Endodermal cell (in vitro differentiated cells): ENCODE data around the gene HEXIM1. TPM values are rescaled to one million over a fixed set of nuclear protein-coding genes. Genes with fewer than 3 reads are reported as not detected.

ENCODE experiments used
- DNase-seq: peaks from one replicate; pipeline ENCODE4 v3.0.0-alpha.2; 2017
- H3K27ac ChIP-seq: 2 replicates; pipeline ENCODE4 v1.5.1; 2013; ENCODE audit warnings: mild to moderate bottlenecking, low read depth, low read length, moderate library complexity
- H3K27me3 ChIP-seq: 2 replicates; pipeline ENCODE4 v1.6.1; 2013; ENCODE audit warnings: mild to moderate bottlenecking, low read length, moderate library complexity; ENCODE audit not compliant: insufficient read depth, control insufficient read depth, poor library complexity, severe bottlenecking
- H3K36me3 ChIP-seq: 2 replicates; pipeline ENCODE4 v1.7.0; 2013; ENCODE audit warnings: mild to moderate bottlenecking, low read length, moderate library complexity; ENCODE audit not compliant: control insufficient read depth, insufficient read depth
- H3K4me1 ChIP-seq: one replicate; pipeline ENCODE4 v1.7.0; 2013; ENCODE audit warnings: low read length; ENCODE audit not compliant: control insufficient read depth, insufficient read depth
- H3K4me3 ChIP-seq: 2 replicates; pipeline ENCODE4 v1.5.1; 2013; ENCODE audit warnings: mild to moderate bottlenecking, low read length, moderate library complexity
- H3K9ac ChIP-seq: 2 replicates; pipeline ENCODE4 v1.6.1; 2013; ENCODE audit warnings: mild to moderate bottlenecking, low read length, moderate library complexity; ENCODE audit not compliant: poor library complexity, severe bottlenecking; ENCODE audit errors: extremely low read depth
- H3K9me3 ChIP-seq: 2 replicates; pipeline ENCODE4 v1.6.1; 2013; ENCODE audit warnings: mild to moderate bottlenecking, low read length, moderate library complexity; ENCODE audit not compliant: control insufficient read depth
- H3K27ac Mint-ChIP-seq: 2 replicates; pipeline ENCODE4 v1.8.0; 2020; ENCODE audit warnings: mixed read lengths
- H3K27me3 Mint-ChIP-seq: 2 replicates; pipeline ENCODE4 v1.8.0; 2021; ENCODE audit warnings: mild to moderate bottlenecking, mixed read lengths; ENCODE audit not compliant: insufficient read depth
- H3K36me3 Mint-ChIP-seq: 2 replicates; pipeline ENCODE4 v1.8.0; 2020; ENCODE audit warnings: low read depth, mixed read lengths
- H3K4me1 Mint-ChIP-seq: 2 replicates; pipeline ENCODE4 v1.8.0; 2020; ENCODE audit warnings: mixed read lengths
- H3K4me3 Mint-ChIP-seq: 2 replicates; pipeline ENCODE4 v1.8.0; 2020; ENCODE audit warnings: mild to moderate bottlenecking, moderate library complexity, mixed read lengths
- H3K9me3 Mint-ChIP-seq: 2 replicates; pipeline ENCODE4 v1.8.0; 2020; ENCODE audit warnings: mild to moderate bottlenecking, mixed read lengths
- CTCF ChIP-seq: fragments of 200-600 bp; sonication (generic); conservative IDR thresholded peaks from 2 replicates; pipeline ENCODE4 v1.5.0; 2021; ENCODE audit warnings: antibody characterized with exemption, mild to moderate bottlenecking
- WGBS, 2 experiments: methylation state at CpG; one replicate each; pipeline versions ENCODE4 v1.1.5 to v1.1.7; 2013; ENCODE audit warnings: missing lambda C conversion rate in 2 of 2, mixed read lengths in 1 of 2; ENCODE audit not compliant: insufficient coverage in 1 of 2, insufficient read length in 1 of 2; 5-methylcytosine and 5-hydroxymethylcytosine counted together
- total RNA-seq, 2 donors: library from RNA; stranded (reverse); fragmentation: NEBNext Ultra II Directional in 1 of 2; extraction: Animal tissue kit (Norgen Biotek cat#: 25700) in 1 of 2; gene quantifications; 2 replicates in 1 of 2; 3 replicates in 1 of 2; pipeline ENCODE4 v1.2.1, GENCODE V29; 2021

Gene HEXIM1
- total RNA-seq, 2 donors from 2014 or later: 37.0 to 39.2 TPM

- H3K27me3 Mint-ChIP-seq: no peaks in the 10 kb centered on the region
- DNase-seq: peak; percentile 54
- no peaks in the 10 kb centered on the region for H3K4me1 Mint-ChIP-seq
- H3K27ac Mint-ChIP-seq: no peak overlapping the region
- 92 to 93% methylated on average over 12 to 19 of the region's 19 CpGs for WGBS, 2 experiments
- H3K36me3 Mint-ChIP-seq: peaks cover 6% of the 10 kb centered on the region
- no peak overlapping the region for H3K9ac ChIP-seq
- no peak overlapping the region for H3K4me3 Mint-ChIP-seq
- H3K36me3 ChIP-seq: no peaks in the 10 kb centered on the region
- H3K4me1 ChIP-seq: no peaks in the 10 kb centered on the region
- no peak overlapping the region for H3K4me3 ChIP-seq
- no peak for TF ChIP-seq CTCF
- H3K9me3 ChIP-seq: no peaks in the 10 kb centered on the region
- H3K27ac ChIP-seq: no peak overlapping the region
- H3K27me3 ChIP-seq: no peaks in the 10 kb centered on the region
- H3K9me3 Mint-ChIP-seq: no peaks in the 10 kb centered on the region
These were observed 34.0 kb upstream of the HEXIM1 start for GRCh38 chr17:45114117-45114932.

GRCh38 chr17:45115015-45115625, 33.2 kb upstream of the HEXIM1 start:
- Histone ChIP-seq H3K9me3 (no peaks in the 10 kb centered on the region), H3K9ac (no peak overlapping the region), H3K27ac (no peak overlapping the region), H3K4me1 (no peaks in the 10 kb centered on the region), H3K27me3 (no peaks in the 10 kb centered on the region), H3K36me3 (no peaks in the 10 kb centered on the region), H3K4me3 (no peak overlapping the region)
- Mint-ChIP-seq H3K36me3 (peaks cover 6% of the 10 kb centered on the region), H3K27me3 (no peaks in the 10 kb centered on the region), H3K27ac (no peak overlapping the region), H3K4me1 (no peaks in the 10 kb centered on the region), H3K9me3 (no peaks in the 10 kb centered on the region), H3K4me3 (no peak overlapping the region)
- no peak for TF ChIP-seq CTCF
- peak; percentile 55 for DNase-seq
- WGBS, 2 experiments: 92 to 94% methylated on average over 2 to 24 of the region's 26 CpGs

- H3K27me3 Mint-ChIP-seq: no peaks in the 10 kb centered on the region
- H3K4me1 ChIP-seq: no peaks in the 10 kb centered on the region
- no peak overlapping the region for H3K4me3 Mint-ChIP-seq
- DNase-seq: no peak
- 79 to 93% methylated on average over 3 to 9 of the region's 11 CpGs for WGBS, 2 experiments
- H3K4me1 Mint-ChIP-seq: no peaks in the 10 kb centered on the region
- peak overlapping the region; percentile 1 for H3K27ac Mint-ChIP-seq
- no peak overlapping the region for H3K9ac ChIP-seq
- no peak for TF ChIP-seq CTCF
- H3K4me3 ChIP-seq: no peak overlapping the region
- H3K27ac ChIP-seq: no peak overlapping the region
- no peaks in the 10 kb centered on the region for H3K9me3 ChIP-seq
- no peaks in the 10 kb centered on the region for H3K9me3 Mint-ChIP-seq
- peaks cover 6% of the 10 kb centered on the region for H3K36me3 Mint-ChIP-seq
- H3K27me3 ChIP-seq: no peaks in the 10 kb centered on the region
- H3K36me3 ChIP-seq: no peaks in the 10 kb centered on the region
These were observed 32.4 kb upstream of the HEXIM1 start for GRCh38 chr17:45115871-45116270.
